ENCODE results near the gene ATPAF2.
A peak's percentile ranks its signal among the peaks of the same experiment; 100 is the strongest.

The ATPAF2 gene

DNA sequence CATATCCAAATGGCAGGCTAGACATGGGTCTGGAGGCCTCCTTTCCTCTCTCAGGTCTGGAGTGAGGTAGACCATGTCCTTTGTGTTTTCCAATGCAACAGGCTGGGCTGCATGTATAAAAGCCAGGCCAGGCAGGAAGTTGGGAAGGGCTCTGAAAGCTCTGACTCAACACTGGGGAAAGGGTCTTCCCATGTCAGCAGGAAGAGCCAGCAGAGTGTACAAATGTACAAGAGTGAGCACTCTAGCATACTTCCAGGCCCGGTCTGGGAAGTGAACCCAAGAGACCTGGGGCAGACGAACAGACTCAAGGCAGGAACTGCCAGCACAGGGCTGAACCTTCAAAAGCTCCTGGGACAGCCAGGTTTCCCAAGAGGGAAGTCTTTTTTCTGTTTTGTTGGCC, 7.0 kb downstream of the ATPAF2 start:
- TF ChIP-seq CTCF (IDR thresholded peaks at IDR 0.05; ENCODE audit: insufficient read depth, low read depth, low read length, missing control alignments), result no peak
- H3K4me3 ChIP-seq (ENCODE audit: low read length), result no peak overlapping the region
- peak; percentile 31 for DNase-seq (ENCODE audit: low read depth)

- DNase-seq (ENCODE audit: low read depth), result no peak
- no peak for TF ChIP-seq CTCF (IDR thresholded peaks at IDR 0.05; ENCODE audit: insufficient read depth, low read depth, low read length, missing control alignments)
- H3K4me3 ChIP-seq (ENCODE audit: low read length), result no peak overlapping the region
These were observed 9.9 kb downstream of the ATPAF2 start for GRCh38 chr17:18028952-18029540.

- no peak for DNase-seq (ENCODE audit: low read depth)
- TF ChIP-seq CTCF (IDR thresholded peaks at IDR 0.05; ENCODE audit: insufficient read depth, low read depth, low read length, missing control alignments), result no peak
- no peak overlapping the region for H3K4me3 ChIP-seq (ENCODE audit: low read length)
These were observed 10.6 kb downstream of the ATPAF2 start for GRCh38 chr17:18028114-18028951.

- no peak for DNase-seq (ENCODE audit: low read depth)
- no peak for TF ChIP-seq CTCF (IDR thresholded peaks at IDR 0.05; ENCODE audit: insufficient read depth, low read depth, low read length, missing control alignments)
- no peak overlapping the region for H3K4me3 ChIP-seq (ENCODE audit: low read length)
These were observed 11.7 kb downstream of the ATPAF2 start for GRCh38 chr17:18027280-18027679.

GRCh38 chr17:18025945-18026776, 12.8 kb downstream of the ATPAF2 start:
- DNase-seq (ENCODE audit: low read depth), result peak; percentile 66
- TF ChIP-seq CTCF (IDR thresholded peaks at IDR 0.05; ENCODE audit: insufficient read depth, low read depth, low read length, missing control alignments), result peak; percentile 10
- no peak overlapping the region for H3K4me3 ChIP-seq (ENCODE audit: low read length)

DNA sequence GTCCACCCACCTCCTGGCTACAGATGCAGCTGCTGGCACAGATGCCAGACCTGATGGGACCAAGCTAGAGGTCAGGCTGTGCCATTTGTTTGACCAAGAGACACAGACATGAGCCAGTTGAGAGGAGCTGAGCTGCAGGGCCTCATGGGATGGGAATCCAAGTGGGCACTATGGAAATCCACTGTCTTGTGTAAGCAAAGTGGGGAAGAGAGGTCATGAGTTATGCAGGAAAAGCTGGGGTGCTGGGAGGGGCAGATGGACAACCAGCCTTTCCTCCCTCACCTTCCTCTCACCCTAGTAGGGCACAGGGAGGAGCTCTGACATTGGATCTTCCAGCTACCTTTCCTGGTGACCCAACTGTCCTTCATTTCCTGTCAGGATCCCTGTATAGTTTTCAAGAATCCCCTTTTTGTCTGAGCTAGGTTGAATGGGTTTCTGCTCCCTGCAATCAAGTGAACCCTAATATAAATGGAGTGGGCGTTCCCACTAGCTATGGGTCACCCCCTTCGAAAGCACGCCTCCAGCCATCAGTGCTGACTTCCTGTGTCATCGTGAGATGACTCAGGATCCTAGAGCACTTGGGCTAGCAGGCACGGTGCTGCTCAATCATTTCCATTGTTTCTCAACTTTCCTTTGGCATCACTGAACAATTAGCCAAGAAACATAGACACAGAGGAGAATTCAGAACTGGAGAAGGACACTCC, 13.6 kb downstream of the ATPAF2 start:
- peak; percentile 93 for DNase-seq (ENCODE audit: low read depth)
- no peak overlapping the region for H3K4me3 ChIP-seq (ENCODE audit: low read length)
- peak; percentile 1 for TF ChIP-seq CTCF (IDR thresholded peaks at IDR 0.05; ENCODE audit: insufficient read depth, low read depth, low read length, missing control alignments)

All from epithelial cell of esophagus (primary cell).